H9 (cell line): Measurements from ENCODE around the gene SIX5. TPM values are rescaled to one million over a fixed set of nuclear protein-coding genes. Genes with fewer than 3 reads are reported as not detected.

Source experiments
- DNase-seq: peaks from one replicate; pipeline ENCODE4 v3.0.0-alpha.2; 2017
- H2AFZ ChIP-seq: one replicate; pipeline ENCODE4 v1.6.1; 2013; ENCODE audit warnings: mild to moderate bottlenecking, low read length, control low read depth, moderate library complexity
- H2AK5ac ChIP-seq: 2 replicates; pipeline ENCODE4 v1.6.1; 2013; ENCODE audit warnings: low read length, control low read depth, mixed read lengths; ENCODE audit not compliant: insufficient read length
- H2BK120ac ChIP-seq: one replicate; pipeline ENCODE4 v1.6.1; 2013; ENCODE audit warnings: low read depth, mild to moderate bottlenecking, low read length, control low read depth, inconsistent platforms; ENCODE audit not compliant: poor library complexity, severe bottlenecking
- H2BK12ac ChIP-seq: 2 replicates; pipeline ENCODE4 v1.6.1; 2013; ENCODE audit warnings: low read length, control low read depth, mixed read lengths, low read depth; ENCODE audit not compliant: insufficient read length
- H2BK15ac ChIP-seq: 2 replicates; pipeline ENCODE4 v1.6.1; 2013; ENCODE audit warnings: low read depth, low read length, control low read depth
- H2BK20ac ChIP-seq: one replicate; pipeline ENCODE4 v1.6.1; 2013; ENCODE audit warnings: low read depth, mild to moderate bottlenecking, low read length, control low read depth, inconsistent platforms; ENCODE audit not compliant: poor library complexity, severe bottlenecking
- H2BK5ac ChIP-seq: 2 replicates; pipeline ENCODE4 v1.6.1; 2013; ENCODE audit warnings: low read length, control low read depth, mixed read lengths; ENCODE audit not compliant: insufficient read length
- H3K14ac ChIP-seq: 2 replicates; pipeline ENCODE4 v1.6.1; 2013; ENCODE audit warnings: low read length, control low read depth; ENCODE audit not compliant: insufficient read depth
- H3K18ac ChIP-seq: 2 replicates; pipeline ENCODE4 v1.6.1; 2013; ENCODE audit warnings: low read depth, mild to moderate bottlenecking, mixed read lengths, low read length, control low read depth; ENCODE audit not compliant: insufficient read length
- H3K23ac ChIP-seq: 2 replicates; pipeline ENCODE4 v1.6.1; 2013; ENCODE audit warnings: low read length, control low read depth, mixed read lengths, low read depth; ENCODE audit not compliant: insufficient read length
- H3K23me2 ChIP-seq: 2 replicates; pipeline ENCODE4 v1.6.1; 2013; ENCODE audit warnings: low read depth, mild to moderate bottlenecking, mixed read lengths, low read length, control low read depth; ENCODE audit not compliant: insufficient read length, poor library complexity, severe bottlenecking
- H3K27ac ChIP-seq: 2 replicates; pipeline ENCODE4 v1.5.1; 2013; ENCODE audit warnings: low read length, control low read depth, mixed read lengths, low read depth; ENCODE audit not compliant: insufficient read length
- H3K27me3 ChIP-seq: 2 replicates; pipeline ENCODE4 v1.6.1; 2013; ENCODE audit warnings: low read length, control low read depth, inconsistent platforms; ENCODE audit not compliant: insufficient read depth
- H3K4ac ChIP-seq: 2 replicates; pipeline ENCODE4 v1.6.1; 2013; ENCODE audit warnings: low read depth, mild to moderate bottlenecking, control low read depth, inconsistent platforms, low read length, moderate library complexity
- H3K4me1 ChIP-seq: 2 replicates; pipeline ENCODE4 v1.6.1; 2013; ENCODE audit warnings: low read length, control low read depth, inconsistent platforms; ENCODE audit not compliant: insufficient read depth
- H3K4me2 ChIP-seq: 2 replicates; pipeline ENCODE4 v1.6.1; 2013; ENCODE audit warnings: low read length, control low read depth, mixed read lengths; ENCODE audit not compliant: insufficient read length, insufficient read depth
- H3K56ac ChIP-seq: 2 replicates; pipeline ENCODE4 v1.6.1; 2013; ENCODE audit warnings: low read depth, mild to moderate bottlenecking, mixed read lengths, low read length, control low read depth; ENCODE audit not compliant: insufficient read length
- H3K79me1 ChIP-seq: 2 replicates; pipeline ENCODE4 v1.6.1; 2013; ENCODE audit warnings: low read depth, mild to moderate bottlenecking, moderate library complexity, low read length, control low read depth, inconsistent platforms; ENCODE audit not compliant: insufficient read depth, poor library complexity, severe bottlenecking
- H3K79me2 ChIP-seq: 2 replicates; pipeline ENCODE4 v1.6.1; 2013; ENCODE audit warnings: low read length, control low read depth, inconsistent platforms; ENCODE audit not compliant: insufficient read depth
- H3K9ac ChIP-seq: 2 replicates; pipeline ENCODE4 v1.6.1; 2013; ENCODE audit warnings: low read length, control low read depth, mixed read lengths; ENCODE audit not compliant: insufficient read length; ENCODE audit errors: extremely low read depth
- H3K9me3 ChIP-seq: one replicate; pipeline ENCODE4 v1.6.1; 2013; ENCODE audit warnings: low read depth, low read length, inconsistent platforms; ENCODE audit not compliant: control insufficient read depth
- H3T11ph ChIP-seq: one replicate; pipeline ENCODE4 v1.6.1; 2013; ENCODE audit warnings: mild to moderate bottlenecking, low read length, control low read depth, inconsistent platforms
- H4K20me1 ChIP-seq: one replicate; pipeline ENCODE4 v1.6.1; 2013; ENCODE audit not compliant: control insufficient read depth, insufficient read length, insufficient read depth
- H4K5ac ChIP-seq: 2 replicates; pipeline ENCODE4 v1.6.1; 2013; ENCODE audit warnings: low read depth, mild to moderate bottlenecking, mixed read lengths, low read length, control low read depth; ENCODE audit not compliant: insufficient read length
- H4K8ac ChIP-seq: replicated peaks from 2 replicates; pipeline ENCODE4 v1.6.1; 2013; ENCODE audit warnings: low read length, control low read depth, mixed read lengths, low read depth; ENCODE audit not compliant: insufficient read length
- H4K91ac ChIP-seq: 2 replicates; pipeline ENCODE4 v1.6.1; 2013; ENCODE audit warnings: low read depth, mild to moderate bottlenecking, moderate library complexity, mixed read lengths, low read length, control low read depth; ENCODE audit not compliant: insufficient read length
- H3K27ac Mint-ChIP-seq, 3 experiments: 2 replicates in 2 of 3; 3 replicates in 1 of 3; pipeline ENCODE4 v1.8.0; 2020 to 2021; ENCODE audit warnings: mixed read lengths in 3 of 3, mild to moderate bottlenecking in 1 of 3, moderate library complexity in 1 of 3
- H3K27me3 Mint-ChIP-seq: 2 replicates; pipeline ENCODE4 v1.8.0; 2021; ENCODE audit warnings: low read depth, mild to moderate bottlenecking, moderate library complexity, mixed read lengths
- H3K36me3 Mint-ChIP-seq, 3 experiments: 2 replicates in 2 of 3; 3 replicates in 1 of 3; pipeline ENCODE4 v1.8.0; 2020 to 2021; ENCODE audit warnings: low read depth in 3 of 3, mixed read lengths in 3 of 3; ENCODE audit not compliant: insufficient read depth in 1 of 3
- H3K4me1 Mint-ChIP-seq, 2 experiments: 2 replicates each; pipeline ENCODE4 v1.8.0; 2020; ENCODE audit warnings: mixed read lengths in 2 of 2
- H3K4me3 Mint-ChIP-seq, 2 experiments: 2 replicates in 1 of 2; 3 replicates in 1 of 2; pipeline ENCODE4 v1.8.0; 2020 to 2021; ENCODE audit warnings: mild to moderate bottlenecking in 2 of 2, mixed read lengths in 2 of 2, moderate library complexity in 1 of 2
- H3K9me3 Mint-ChIP-seq, 2 experiments: 2 replicates in 1 of 2; 3 replicates in 1 of 2; pipeline ENCODE4 v1.8.0; 2020; ENCODE audit warnings: mild to moderate bottlenecking in 2 of 2, mixed read lengths in 2 of 2, moderate library complexity in 1 of 2
- CTCF ChIP-seq: fragments of 200-600 bp; sonication (generic); conservative IDR thresholded peaks from 3 replicates; pipeline ENCODE4 v1.8.0; 2021; ENCODE audit warnings: antibody characterized with exemption, mild to moderate bottlenecking
- WGBS: extraction: QIAGEN DNeasy Blood & Tissue Kit; methylation state at CpG from one replicate; pipeline ENCODE4 v1.1.7; 2013; ENCODE audit warnings: missing lambda C conversion rate, low lambda C conversion rate, mixed read lengths; ENCODE audit not compliant: insufficient read length; ENCODE audit errors: extremely low coverage; 5-methylcytosine and 5-hydroxymethylcytosine counted together
- total RNA-seq: library from RNA; stranded (reverse); gene quantifications from 2 replicates; pipeline ENCODE4 v1.2.1, GENCODE V29; 2021

Gene SIX5
- total RNA-seq, 1 experiment from 2014 or later = 41.7 TPM

DNA sequence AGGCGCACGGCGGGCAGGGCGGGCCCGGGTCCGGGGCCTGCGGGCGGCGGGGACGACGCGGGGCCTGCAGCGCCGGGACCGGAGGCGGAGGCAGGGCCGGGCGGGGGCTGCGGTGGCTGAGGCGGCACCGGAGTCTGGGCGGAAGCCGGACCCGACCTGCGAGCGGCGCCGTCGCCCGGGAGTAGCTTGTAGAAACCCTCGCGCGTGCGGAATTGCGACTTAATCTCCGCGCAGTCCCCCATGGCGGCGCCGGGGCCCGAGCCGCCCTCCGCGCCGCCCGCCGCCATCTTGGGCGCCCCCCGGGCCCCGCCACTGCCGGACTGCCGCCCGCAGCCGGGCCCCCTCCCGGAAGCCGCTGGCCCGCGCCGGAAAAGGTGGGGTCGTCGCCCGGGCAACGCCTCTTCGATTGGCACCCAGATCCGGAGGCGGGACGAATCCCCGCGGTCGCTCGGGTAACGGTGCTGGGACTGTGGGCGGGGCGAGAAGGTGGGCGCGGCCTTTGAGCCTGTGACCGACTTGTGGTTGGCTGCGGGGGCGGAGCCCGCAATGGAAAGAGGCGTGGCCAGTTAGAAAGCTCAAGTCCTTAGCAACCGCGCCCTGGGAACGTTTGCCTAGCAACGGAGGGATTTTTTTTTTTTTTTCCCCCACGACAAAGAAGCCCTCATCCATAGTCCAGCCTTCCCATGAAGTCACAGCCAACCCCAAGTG lies 23.6 kb upstream of the SIX5 start, which contains the start of gene DMWD:
DMWD (minus strand) TSS at position 376 of the 708 bp plus-strand sequence; CDS start at position 287, 89 bp downstream.
- Histone ChIP-seq H2AK5ac (no peak within 1 kb of the TSS), H3K27ac (no peak within 1 kb of the TSS), H2BK15ac (no peak within 1 kb of the TSS; the same call in 1 of the 2 replicates), H3K56ac (no peak within 1 kb of the TSS), H3K4me1 (0 out of 2 replicates have a peak, but pooled peaks cover 3% of the 10 kb centered on the region), H3K23ac (no peak within 1 kb of the TSS), H2BK12ac (no peak within 1 kb of the TSS), H4K20me1 (no peaks in the 10 kb centered on the region), H3K79me1 (peaks cover 8% of the 10 kb centered on the region), H2BK120ac (no peak within 1 kb of the TSS), H4K8ac (no peak within 1 kb of the TSS), H3K18ac (peak within 1 kb of the TSS; percentile 93), H3K4me2 (peak within 1 kb of the TSS; percentile 96), H3K23me2 (peaks cover 7% of the 10 kb centered on the region), H2BK20ac (no peak within 1 kb of the TSS), H2BK5ac (no peak within 1 kb of the TSS), H3K4ac (no peak within 1 kb of the TSS), H4K5ac (no peak within 1 kb of the TSS), H3K79me2 (0 out of 2 replicates have a peak, but pooled peaks cover 3% of the 10 kb centered on the region), H3K14ac (peak within 1 kb of the TSS; percentile 98), H3T11ph (no peak within 1 kb of the TSS), H3K27me3 (no peaks in the 10 kb centered on the region), H3K9ac (peak within 1 kb of the TSS; percentile 91), H2AFZ (no peak within 1 kb of the TSS), H3K9me3 (no peaks in the 10 kb centered on the region), H4K91ac (no peak within 1 kb of the TSS)
- no peak for TF ChIP-seq CTCF
- Mint-ChIP-seq H3K4me3 (peak within 1 kb of the TSS; percentile 95 to 98), H3K4me1 (peaks cover 20 to 25% of the 10 kb centered on the region in 2 experiments), H3K9me3 (peaks cover 0 to 2% of the 10 kb centered on the region in 2 experiments; a peak in 1 of 5 replicates), H3K36me3 (peaks cover 15 to 32% (median 32%) of the 10 kb centered on the region in 3 experiments), H3K27ac (peak within 1 kb of the TSS; percentile 19 to 95 (median 89); a peak in 6 of 7 replicates), H3K27me3 (peaks cover 20% of the 10 kb centered on the region)
- WGBS = no CpG with 5 or more reads among the region's 86 CpGs
- peak; percentile 99 for DNase-seq
